Effector CD8-positive, alpha-beta T cell (primary cell): Measurements from ENCODE around the gene DXO.
"Not testable (repeated sequence)": the region's sequence is repeated elsewhere in the genome, so short reads cannot be mapped to it uniquely, and the experiment has no call there.

Experiments
- DNase-seq: peaks from one replicate; lab custom pipeline; 2025; lab: John Stamatoyannopoulos, UW

The DXO gene

GRCh38 chr6:31958741-31959739, 12.9 kb downstream of the DXO start, which contains the start of the genes NELFE and SKIC2:
NELFE (minus strand) TSS chr6:31958971; CDS start chr6:31958446, 525 bp downstream.
SKIC2 (plus strand) TSS chr6:31959175; CDS start chr6:31959193, 18 bp downstream.
- DNase-seq = peak; percentile 95

DNA sequence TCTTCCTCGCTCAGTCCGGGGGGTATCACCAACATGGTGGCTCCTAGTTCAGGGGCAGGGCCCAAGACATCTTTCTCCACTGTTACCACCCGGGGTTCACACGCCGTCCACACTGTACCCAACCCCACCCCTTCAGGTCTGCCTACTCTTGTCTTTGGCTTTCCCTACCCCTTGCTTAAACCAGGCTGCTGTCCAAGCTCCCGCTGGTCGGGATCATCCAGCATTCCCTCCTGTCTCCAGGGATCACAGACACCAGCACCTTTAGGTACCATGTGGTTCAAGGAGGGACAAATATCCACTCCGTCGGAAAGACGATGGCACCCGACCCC, 13.6 kb downstream of the DXO start:
- no peak for DNase-seq

GRCh38 chr6:31956796-31957195, 15.1 kb downstream of the DXO start:
- no peak for DNase-seq

GRCh38 chr6:31954511-31954910, 17.4 kb downstream of the DXO start:
- DNase-seq = no peak

- no peak for DNase-seq
Measured at GRCh38 chr6:31952890-31953289, 19.0 kb downstream of the DXO start.

DNA sequence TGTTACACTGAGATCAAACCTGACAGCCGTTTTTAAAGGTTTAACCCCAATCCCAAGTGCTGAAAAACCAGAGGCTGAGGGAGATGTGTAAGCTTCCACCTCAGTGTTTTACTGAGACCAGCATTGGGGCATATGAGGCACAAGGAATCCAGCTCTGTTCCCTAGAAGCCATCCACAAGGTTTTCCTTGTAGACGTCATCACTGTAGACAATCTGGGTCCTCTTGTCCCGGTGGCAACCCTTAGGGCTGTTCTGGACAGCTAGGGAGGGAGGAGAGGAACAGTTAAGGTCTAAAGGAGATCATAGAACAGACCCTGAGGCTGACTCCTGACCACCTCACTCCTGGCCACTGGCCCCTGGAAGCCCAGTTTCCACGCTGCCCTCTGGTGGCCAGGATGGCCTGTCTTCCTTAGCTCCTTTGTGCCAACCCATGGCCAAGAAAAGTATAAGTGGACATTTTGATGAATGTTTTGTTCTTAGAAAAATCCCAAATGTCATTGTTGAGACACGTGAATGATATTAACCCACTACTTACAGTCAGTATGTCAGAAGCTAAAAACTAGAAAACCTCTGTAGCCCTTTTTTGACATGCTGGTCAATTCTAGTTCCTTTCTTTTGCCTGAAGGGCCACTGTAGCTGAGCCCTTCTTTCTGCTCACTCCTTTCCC, 19.7 kb downstream of the DXO start:
- DNase-seq = peak; percentile 6

GRCh38 chr6:31949926-31950548, 21.9 kb downstream of the DXO start:
- no peak for DNase-seq

DNA sequence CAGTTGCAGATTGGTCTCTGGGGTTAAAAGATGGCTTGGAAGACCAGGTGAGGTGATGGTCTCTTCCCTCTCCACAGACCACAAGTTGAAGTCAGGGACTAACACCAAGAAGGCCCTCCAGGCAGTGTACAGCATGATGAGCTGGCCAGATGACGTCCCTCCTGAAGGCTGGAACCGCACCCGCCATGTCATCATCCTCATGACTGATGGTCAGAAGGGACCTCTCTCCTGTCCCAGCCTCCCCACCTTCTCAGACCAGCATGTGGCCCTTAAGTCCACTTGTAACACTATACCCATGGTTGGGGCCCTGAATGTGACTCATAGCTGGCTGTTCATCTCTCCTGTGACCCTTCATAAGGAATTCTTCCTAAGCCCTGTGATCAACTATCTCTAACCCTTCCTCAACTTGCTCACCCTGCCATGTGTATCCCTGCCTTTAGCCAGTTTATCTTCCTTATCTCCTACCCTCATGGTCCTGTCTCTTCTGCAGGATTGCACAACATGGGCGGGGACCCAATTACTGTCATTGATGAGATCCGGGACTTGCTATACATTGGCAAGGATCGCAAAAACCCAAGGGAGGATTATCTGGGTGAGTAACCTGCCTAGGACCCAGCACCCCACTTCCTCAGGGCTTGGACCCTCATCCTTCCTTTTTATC, 23.1 kb downstream of the DXO start:
- no peak for DNase-seq

DNA sequence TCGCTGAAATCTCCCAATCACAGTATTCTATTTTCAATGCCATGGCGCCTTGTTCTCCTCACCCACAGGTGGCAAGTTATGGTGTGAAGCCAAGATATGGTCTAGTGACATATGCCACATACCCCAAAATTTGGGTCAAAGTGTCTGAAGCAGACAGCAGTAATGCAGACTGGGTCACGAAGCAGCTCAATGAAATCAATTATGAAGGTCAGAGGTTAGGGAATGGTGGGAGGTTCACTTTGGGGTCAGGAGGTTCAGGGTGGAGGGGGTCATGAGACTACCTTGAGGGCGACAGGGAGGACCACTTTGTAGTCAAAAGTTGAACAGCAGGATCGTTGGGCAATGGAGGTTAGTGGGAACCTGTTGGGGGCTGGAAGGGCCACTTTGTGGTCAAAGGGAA, 23.6 kb downstream of the DXO start:
- no peak for DNase-seq

GRCh38 chr6:31947864-31948263, 24.1 kb downstream of the DXO start:
- DNase-seq = no peak

GRCh38 chr6:31947070-31947675, 24.8 kb downstream of the DXO start:
- no peak for DNase-seq

DNA sequence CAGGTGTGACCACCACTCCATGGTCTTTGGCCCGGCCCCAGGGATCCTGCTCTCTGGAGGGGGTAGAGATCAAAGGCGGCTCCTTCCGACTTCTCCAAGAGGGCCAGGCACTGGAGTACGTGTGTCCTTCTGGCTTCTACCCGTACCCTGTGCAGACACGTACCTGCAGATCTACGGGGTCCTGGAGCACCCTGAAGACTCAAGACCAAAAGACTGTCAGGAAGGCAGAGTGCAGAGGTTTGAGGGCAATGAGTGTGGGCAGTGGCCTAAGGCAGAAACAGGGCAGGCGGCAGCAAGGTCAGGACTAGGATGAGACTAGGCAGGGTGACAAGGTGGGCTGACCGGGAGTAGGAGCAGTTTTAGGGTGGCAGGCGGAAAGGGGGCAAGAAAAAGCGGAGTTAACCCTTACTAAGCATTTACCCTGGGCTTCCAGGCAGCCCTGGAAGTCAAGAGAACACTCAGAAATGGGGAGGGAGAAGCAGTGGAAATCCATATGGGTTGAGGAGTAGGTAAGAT, 25.5 kb downstream of the DXO start:
- no peak for DNase-seq

DNA sequence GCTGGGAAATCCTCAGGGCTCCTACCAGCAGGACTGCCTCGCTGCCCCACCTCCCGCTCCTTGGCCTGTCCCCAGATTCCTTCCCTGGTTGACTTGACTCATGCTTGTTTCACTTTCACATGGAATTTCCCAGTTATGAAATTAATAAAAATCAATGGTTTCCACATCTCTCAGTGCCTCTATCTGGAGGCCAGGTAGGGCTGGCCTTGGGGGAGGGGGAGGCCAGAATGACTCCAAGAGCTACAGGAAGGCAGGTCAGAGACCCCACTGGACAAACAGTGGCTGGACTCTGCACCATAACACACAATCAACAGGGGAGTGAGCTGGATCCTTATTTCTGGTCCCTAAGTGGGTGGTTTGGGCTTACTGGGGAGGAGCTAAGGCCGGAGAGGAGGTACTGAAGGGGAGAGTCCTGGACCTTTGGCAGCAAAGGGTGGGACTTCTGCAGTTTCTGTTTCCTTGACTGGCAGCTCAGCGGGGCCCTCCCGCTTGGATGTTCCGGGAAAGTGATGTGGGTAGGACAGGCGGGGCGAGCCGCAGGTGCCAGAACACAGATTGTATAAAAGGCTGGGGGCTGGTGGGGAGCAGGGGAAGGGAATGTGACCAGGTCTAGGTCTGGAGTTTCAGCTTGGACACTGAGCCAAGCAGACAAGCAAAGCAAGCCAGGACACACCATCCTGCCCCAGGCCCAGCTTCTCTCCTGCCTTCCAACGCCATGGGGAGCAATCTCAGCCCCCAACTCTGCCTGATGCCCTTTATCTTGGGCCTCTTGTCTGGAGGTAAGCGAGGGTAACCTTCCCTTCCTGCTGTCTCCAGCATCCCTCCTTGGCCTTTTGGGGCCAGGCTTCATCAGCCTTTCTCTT, 26.2 kb downstream of the DXO start, which contains the start of gene CFB:
CFB (plus strand) TSS at position 589 of the 863 bp plus-strand sequence; CDS start at position 716, 127 bp downstream.
- no peak for DNase-seq

DNA sequence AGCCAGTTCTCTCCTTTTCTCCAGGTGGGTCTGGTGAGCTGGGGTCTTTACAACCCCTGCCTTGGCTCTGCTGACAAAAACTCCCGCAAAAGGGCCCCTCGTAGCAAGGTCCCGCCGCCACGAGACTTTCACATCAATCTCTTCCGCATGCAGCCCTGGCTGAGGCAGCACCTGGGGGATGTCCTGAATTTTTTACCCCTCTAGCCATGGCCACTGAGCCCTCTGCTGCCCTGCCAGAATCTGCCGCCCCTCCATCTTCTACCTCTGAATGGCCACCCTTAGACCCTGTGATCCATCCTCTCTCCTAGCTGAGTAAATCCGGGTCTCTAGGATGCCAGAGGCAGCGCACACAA, 26.8 kb downstream of the DXO start:
- no peak for DNase-seq

DNA sequence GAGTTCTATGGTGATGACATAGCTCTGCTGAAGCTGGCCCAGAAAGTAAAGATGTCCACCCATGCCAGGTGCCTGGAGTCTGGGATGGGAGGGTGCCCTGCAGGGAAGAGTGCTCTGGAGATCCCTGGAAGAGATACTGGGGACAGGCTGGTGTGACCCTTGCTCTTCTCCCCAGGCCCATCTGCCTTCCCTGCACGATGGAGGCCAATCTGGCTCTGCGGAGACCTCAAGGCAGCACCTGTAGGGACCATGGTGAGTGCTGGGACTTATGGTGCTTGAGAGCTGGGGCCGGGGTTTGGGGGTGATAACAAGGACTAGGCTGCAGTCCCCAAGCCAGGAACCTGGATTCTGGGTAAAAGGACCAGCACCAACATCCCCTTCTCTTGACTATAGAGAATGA, 28.2 kb downstream of the DXO start:
- DNase-seq = no peak

- DNase-seq = no peak
Measured at GRCh38 chr6:31940256-31940664, 31.7 kb downstream of the DXO start.

DNA sequence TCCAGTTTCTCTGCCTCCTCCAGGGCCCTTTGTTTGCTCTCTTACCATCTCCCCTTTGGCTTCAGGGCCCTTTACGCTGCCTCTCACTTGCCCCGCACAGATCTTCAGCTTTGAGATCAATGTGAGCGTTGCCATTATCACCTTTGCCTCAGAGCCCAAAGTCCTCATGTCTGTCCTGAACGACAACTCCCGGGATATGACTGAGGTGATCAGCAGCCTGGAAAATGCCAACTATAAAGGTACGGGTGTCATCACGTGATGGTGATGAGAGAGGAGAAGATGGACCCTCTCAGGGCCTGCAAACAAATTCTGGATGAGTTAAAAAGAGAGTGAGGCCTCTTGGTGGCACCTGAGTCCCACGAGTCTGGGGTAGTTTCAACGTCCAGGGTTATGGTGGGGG, 36.1 kb downstream of the DXO start:
- DNase-seq = no peak

DNA sequence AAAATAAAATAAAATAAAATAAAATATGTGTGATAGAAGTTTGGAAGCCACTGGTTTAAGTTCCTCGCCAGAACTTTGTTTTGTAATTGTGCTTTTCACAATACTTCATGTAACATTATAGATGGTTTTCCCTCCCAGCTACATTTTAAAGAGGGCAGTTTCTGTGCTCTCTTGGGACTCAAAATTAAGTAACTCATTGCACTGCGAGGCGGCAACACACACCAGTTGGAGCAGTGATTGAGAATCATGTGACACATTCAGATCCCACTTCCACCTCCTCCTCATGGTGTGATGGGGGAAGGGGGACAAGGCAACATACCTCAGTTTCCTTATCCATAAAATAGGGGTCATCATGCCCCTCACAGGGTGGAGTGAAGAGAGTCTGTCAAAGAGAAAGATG, 36.9 kb downstream of the DXO start:
- DNase-seq = no peak

DNA sequence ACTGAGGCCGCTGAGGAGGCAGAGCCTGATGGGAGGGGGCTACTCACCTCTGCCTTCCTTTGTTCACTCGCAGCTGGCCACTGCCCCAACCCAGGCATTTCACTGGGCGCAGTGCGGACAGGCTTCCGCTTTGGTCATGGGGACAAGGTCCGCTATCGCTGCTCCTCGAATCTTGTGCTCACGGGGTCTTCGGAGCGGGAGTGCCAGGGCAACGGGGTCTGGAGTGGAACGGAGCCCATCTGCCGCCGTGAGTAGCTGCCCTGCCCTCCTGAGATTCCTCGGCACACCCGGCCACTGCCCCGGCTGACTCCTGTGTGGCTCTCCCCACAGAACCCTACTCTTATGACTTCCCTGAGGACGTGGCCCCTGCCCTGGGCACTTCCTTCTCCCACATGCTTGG, 38.4 kb downstream of the DXO start:
- DNase-seq = no peak

GRCh38 chr6:31932137-31932536, 39.8 kb downstream of the DXO start:
- DNase-seq = not testable (repeated sequence)
